Glutamatergic neuron (in vitro differentiated cells): ENCODE data around the gene FGD5. TPM values are rescaled to one million over a fixed set of nuclear protein-coding genes. Genes with fewer than 3 reads are reported as not detected.

ENCODE experiments used
- DNase-seq: peaks from one replicate; pipeline ENCODE4 v3.0.0; 2022
- H3K27ac Mint-ChIP-seq: one replicate; pipeline ENCODE4 v1.8.0; 2020; ENCODE audit warnings: mild to moderate bottlenecking, mixed read lengths, inconsistent platforms; ENCODE audit not compliant: unreplicated experiment
- H3K27me3 Mint-ChIP-seq: one replicate; pipeline ENCODE4 v1.8.0; 2020; ENCODE audit warnings: mild to moderate bottlenecking, moderate library complexity, mixed read lengths, inconsistent platforms; ENCODE audit not compliant: unreplicated experiment
- H3K36me3 Mint-ChIP-seq: one replicate; pipeline ENCODE4 v1.8.0; 2020; ENCODE audit warnings: mild to moderate bottlenecking, mixed read lengths, inconsistent platforms; ENCODE audit not compliant: unreplicated experiment
- H3K4me1 Mint-ChIP-seq: one replicate; pipeline ENCODE4 v1.8.0; 2020; ENCODE audit warnings: mild to moderate bottlenecking, low read depth, mixed read lengths, inconsistent platforms; ENCODE audit not compliant: unreplicated experiment
- H3K4me3 Mint-ChIP-seq: one replicate; pipeline ENCODE4 v1.8.0; 2020; ENCODE audit warnings: mild to moderate bottlenecking, mixed read lengths, inconsistent platforms; ENCODE audit not compliant: unreplicated experiment
- H3K9me3 Mint-ChIP-seq: one replicate; pipeline ENCODE4 v1.8.0; 2020; ENCODE audit warnings: mild to moderate bottlenecking, moderate library complexity, mixed read lengths, inconsistent platforms; ENCODE audit not compliant: unreplicated experiment
- CTCF ChIP-seq: fragments of 200-600 bp; sonication (generic); IDR thresholded peaks from one replicate; pipeline ENCODE4 v1.5.0; 2021; ENCODE audit not compliant: partially characterized antibody, unreplicated experiment
- long read RNA-seq: library from polyadenylated mRNA; unstranded; transcript quantifications from one replicate; pipeline ENCODE4 v2.0.0, GENCODE V29; 2020; ENCODE audit not compliant: unreplicated experiment
- total RNA-seq: library from RNA; stranded (reverse); fragmentation: NEBNext Ultra II Directional; extraction: Animal tissue kit (Norgen Biotek cat#: 25700); gene quantifications from one replicate; pipeline ENCODE4 v1.2.1, GENCODE V29; 2021; ENCODE audit not compliant: unreplicated experiment

FGD5 gene
- total RNA-seq, result 3.1 TPM
- long read RNA-seq, result 0 reads

GRCh38 chr3:14818804-14819500, at the start of gene FGD5:
TSS of gene FGD5 (plus strand) at chr3:14818962. CDS start at chr3:14819072, 110 bp downstream.
- Mint-ChIP-seq H3K4me1 (peaks cover 14% of the 10 kb centered on the region), H3K9me3 (peaks cover 7% of the 10 kb centered on the region), H3K4me3 (no peak within 1 kb of the TSS), H3K27ac (no peak within 1 kb of the TSS), H3K27me3 (peaks cover 9% of the 10 kb centered on the region), H3K36me3 (no peaks in the 10 kb centered on the region)
- no peak for TF ChIP-seq CTCF
- no peak for DNase-seq

- TF ChIP-seq CTCF, result no peak
- H3K27ac Mint-ChIP-seq, result no peak overlapping the region
- H3K9me3 Mint-ChIP-seq, result peaks cover 2% of the 10 kb centered on the region
- no peaks in the 10 kb centered on the region for H3K4me1 Mint-ChIP-seq
- H3K36me3 Mint-ChIP-seq, result no peaks in the 10 kb centered on the region
- DNase-seq, result no peak
- peaks cover 17% of the 10 kb centered on the region for H3K27me3 Mint-ChIP-seq
- no peak overlapping the region for H3K4me3 Mint-ChIP-seq
These were observed 49.0 kb upstream of the FGD5 start for GRCh38 chr3:14769544-14770325.

GRCh38 chr3:14770591-14770990, 48.2 kb upstream of the FGD5 start:
- H3K4me3 Mint-ChIP-seq, result no peak overlapping the region
- peaks cover 2% of the 10 kb centered on the region for H3K9me3 Mint-ChIP-seq
- no peaks in the 10 kb centered on the region for H3K36me3 Mint-ChIP-seq
- no peak for DNase-seq
- H3K4me1 Mint-ChIP-seq, result no peaks in the 10 kb centered on the region
- H3K27ac Mint-ChIP-seq, result no peak overlapping the region
- no peak for TF ChIP-seq CTCF
- H3K27me3 Mint-ChIP-seq, result peaks cover 10% of the 10 kb centered on the region

- H3K27me3 Mint-ChIP-seq, result peaks cover 10% of the 10 kb centered on the region
- no peak for DNase-seq
- H3K4me3 Mint-ChIP-seq, result no peak overlapping the region
- no peaks in the 10 kb centered on the region for H3K4me1 Mint-ChIP-seq
- H3K36me3 Mint-ChIP-seq, result no peaks in the 10 kb centered on the region
- no peak overlapping the region for H3K27ac Mint-ChIP-seq
- TF ChIP-seq CTCF, result no peak
- peaks cover 2% of the 10 kb centered on the region for H3K9me3 Mint-ChIP-seq
These were observed 46.9 kb upstream of the FGD5 start for GRCh38 chr3:14771593-14772497.
